ENCODE measurements around the gene FCRLA.
A peak's percentile ranks its signal among the peaks of the same experiment; 100 is the strongest.

The FCRLA gene

GRCh38 chr1:161739865-161740566 lies 33.0 kb downstream of the FCRLA start:
- Mint-ChIP-seq H3K36me3 (ENCODE audit: low read depth) (no peaks in the 10 kb centered on the region), H3K4me1 (peaks cover 5% of the 10 kb centered on the region), H3K27ac (no peak overlapping the region), H3K9me3 (no peaks in the 10 kb centered on the region), H3K4me3 (no peak overlapping the region), H3K27me3 (ENCODE audit: low read depth) (peaks cover 20% of the 10 kb centered on the region)
- no peak for TF ChIP-seq CTCF (IDR thresholded peaks at IDR 0.05; ENCODE audit: unreplicated experiment in 3 of 3)

GRCh38 chr1:161740921-161741320 lies 33.9 kb downstream of the FCRLA start:
- H3K4me1 Mint-ChIP-seq = peaks cover 5% of the 10 kb centered on the region
- TF ChIP-seq CTCF (IDR thresholded peaks at IDR 0.05; ENCODE audit: unreplicated experiment in 3 of 3) = no peak

DNA sequence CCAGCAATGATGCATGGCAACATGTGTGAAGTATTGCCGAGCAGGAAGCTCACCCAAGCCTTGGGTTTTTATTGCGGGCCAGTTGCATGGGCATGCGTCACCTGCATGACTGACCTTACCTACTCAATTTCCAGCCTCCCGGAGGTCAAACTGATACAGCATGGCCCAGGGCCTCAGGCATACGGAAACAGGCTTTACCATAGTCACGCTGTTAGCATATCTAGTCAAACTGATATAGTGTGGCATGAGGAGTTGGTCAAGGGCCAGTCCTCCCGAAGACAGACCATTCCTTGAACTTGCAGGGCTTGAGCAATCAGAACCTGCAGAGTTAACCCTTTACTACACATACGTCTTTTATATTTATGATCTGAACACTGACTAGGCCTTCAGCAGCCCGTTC lies 36.2 kb downstream of the FCRLA start:
- TF ChIP-seq CTCF (IDR thresholded peaks at IDR 0.05; ENCODE audit: unreplicated experiment in 3 of 3) = no peak
- no peak overlapping the region for H3K27ac Mint-ChIP-seq
- peaks cover 22% of the 10 kb centered on the region for H3K27me3 Mint-ChIP-seq (ENCODE audit: low read depth)
- no peak overlapping the region for H3K4me3 Mint-ChIP-seq
- H3K9me3 Mint-ChIP-seq = no peaks in the 10 kb centered on the region
- H3K4me1 Mint-ChIP-seq = peaks cover 5% of the 10 kb centered on the region
- H3K36me3 Mint-ChIP-seq (ENCODE audit: low read depth) = no peaks in the 10 kb centered on the region

More at GRCh38 chr1:161740921-161741320, 33.9 kb downstream of the FCRLA start:
- no peaks in the 10 kb centered on the region for H3K9me3 Mint-ChIP-seq
- H3K27ac Mint-ChIP-seq = no peak overlapping the region
- no peaks in the 10 kb centered on the region for H3K36me3 Mint-ChIP-seq (ENCODE audit: low read depth)
- peaks cover 25% of the 10 kb centered on the region for H3K27me3 Mint-ChIP-seq (ENCODE audit: low read depth)
- H3K4me3 Mint-ChIP-seq = no peak overlapping the region

DNA sequence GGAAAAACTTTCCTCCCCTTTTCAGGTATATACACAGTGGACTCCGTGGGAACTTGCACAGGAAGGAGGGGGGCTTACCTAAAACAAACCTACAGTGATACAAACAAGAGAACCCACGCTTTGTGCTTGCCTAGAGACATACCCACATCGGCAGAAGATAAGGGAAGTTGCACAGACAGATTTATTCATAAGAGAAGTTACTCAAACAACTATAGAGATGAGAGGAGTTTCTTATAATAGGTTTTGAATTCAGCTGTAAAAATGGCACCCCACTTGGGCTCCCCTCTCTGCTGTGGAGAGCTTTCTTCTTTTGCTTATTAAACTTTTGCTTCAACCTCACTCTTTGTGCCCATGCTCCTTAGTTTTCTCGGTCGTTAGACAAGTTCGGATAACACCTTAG lies 40.8 kb downstream of the FCRLA start:
- H3K36me3 Mint-ChIP-seq (ENCODE audit: low read depth) = peaks cover 14% of the 10 kb centered on the region
- no peak for TF ChIP-seq CTCF (IDR thresholded peaks at IDR 0.05; ENCODE audit: unreplicated experiment in 3 of 3)
- H3K27ac Mint-ChIP-seq = peak overlapping the region in 1 of 3 experiments; percentile 31
- H3K9me3 Mint-ChIP-seq = no peaks in the 10 kb centered on the region
- H3K4me3 Mint-ChIP-seq = peak overlapping the region; percentile 17 to 62 (median 18)
- peaks cover 19% of the 10 kb centered on the region for H3K4me1 Mint-ChIP-seq
- peaks cover 17% of the 10 kb centered on the region for H3K27me3 Mint-ChIP-seq (ENCODE audit: low read depth)

GRCh38 chr1:161749509-161750407 lies 42.7 kb downstream of the FCRLA start, which contains the start of gene DUSP12:
Gene DUSP12, plus strand, starts transcription at chr1:161749786. Its CDS starts 16 bp downstream, at chr1:161749802.
- Mint-ChIP-seq H3K9me3 (no peaks in the 10 kb centered on the region), H3K36me3 (ENCODE audit: low read depth) (peaks cover 32% of the 10 kb centered on the region), H3K27ac (peak within 1 kb of the TSS; percentile 99 to 100 (median 99)), H3K4me3 (peak within 1 kb of the TSS; percentile 100), H3K4me1 (peaks cover 19% of the 10 kb centered on the region), H3K27me3 (ENCODE audit: low read depth) (peaks cover 11% of the 10 kb centered on the region)
- no peak for TF ChIP-seq CTCF (IDR thresholded peaks at IDR 0.05; ENCODE audit: unreplicated experiment in 3 of 3)

Data from nephron (organoid).